Chondrocyte (in vitro differentiated cells): ENCODE data around the gene NTRK3. TPM values are rescaled to one million over a fixed set of nuclear protein-coding genes. Genes with fewer than 3 reads are reported as not detected.
"Not testable (repeated sequence)": the region's sequence is repeated elsewhere in the genome, so short reads cannot be mapped to it uniquely, and the experiment has no call there.

Experiments used
- DNase-seq: peaks from one replicate; pipeline ENCODE4 v3.0.0; 2021; ENCODE audit warnings: mixed read lengths, low spot score
- H3K27ac Mint-ChIP-seq: one replicate; pipeline ENCODE4 v1.8.0; 2021; ENCODE audit warnings: mild to moderate bottlenecking, moderate library complexity, mixed read lengths; ENCODE audit not compliant: unreplicated experiment
- H3K27me3 Mint-ChIP-seq: 2 replicates; pipeline ENCODE4 v1.8.0; 2021; ENCODE audit warnings: low read depth, mixed read lengths
- H3K36me3 Mint-ChIP-seq: 2 replicates; pipeline ENCODE4 v1.8.0; 2021; ENCODE audit warnings: low read depth, mixed read lengths
- H3K4me1 Mint-ChIP-seq: 2 replicates; pipeline ENCODE4 v1.8.0; 2021; ENCODE audit warnings: low read depth, mild to moderate bottlenecking, mixed read lengths
- H3K4me3 Mint-ChIP-seq: one replicate; pipeline ENCODE4 v1.8.0; 2021; ENCODE audit warnings: mild to moderate bottlenecking, moderate library complexity, mixed read lengths; ENCODE audit not compliant: unreplicated experiment
- H3K9me3 Mint-ChIP-seq: 2 replicates; pipeline ENCODE4 v1.8.0; 2021; ENCODE audit warnings: low read depth, mixed read lengths
- total RNA-seq: library from RNA; stranded (reverse); gene quantifications from 3 replicates; pipeline ENCODE4 v1.2.1, GENCODE V29; 2021
- TF ChIP-seq, protein P1 (sequence below): fragments of 200-600 bp; sonication (generic); IDR thresholded peaks from 2 replicates; pipeline ENCODE4 v1.5.0; 2021; ENCODE audit warnings: antibody characterized with exemption, mild to moderate bottlenecking, moderate library complexity

NTRK3 gene
- total RNA-seq, 1 donor from 2014 or later, result not detected

DNA sequence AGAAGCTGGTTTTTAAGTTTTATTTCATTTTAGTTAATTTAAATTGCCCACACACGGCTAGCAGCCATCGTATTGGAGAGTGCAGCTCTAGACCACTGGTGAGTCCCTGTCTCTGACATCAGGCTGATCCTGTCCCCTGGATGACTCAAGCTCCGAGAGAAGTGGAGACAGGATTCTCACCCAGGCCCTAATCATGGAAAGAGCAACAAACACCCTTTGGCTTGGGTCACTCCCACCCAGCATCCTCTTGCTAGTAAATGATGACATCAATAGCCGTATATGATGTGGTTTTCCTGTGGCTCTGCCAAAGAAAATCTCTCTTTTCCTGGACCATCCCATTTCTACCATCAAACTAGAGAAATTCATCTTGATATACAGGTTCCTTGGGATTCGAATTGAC is 182.2 kb downstream of the NTRK3 start:
- no peak for DNase-seq
- H3K4me3 Mint-ChIP-seq, result no peak overlapping the region
- no peaks in the 10 kb centered on the region for H3K36me3 Mint-ChIP-seq
- TF ChIP-seq, protein P1, sequence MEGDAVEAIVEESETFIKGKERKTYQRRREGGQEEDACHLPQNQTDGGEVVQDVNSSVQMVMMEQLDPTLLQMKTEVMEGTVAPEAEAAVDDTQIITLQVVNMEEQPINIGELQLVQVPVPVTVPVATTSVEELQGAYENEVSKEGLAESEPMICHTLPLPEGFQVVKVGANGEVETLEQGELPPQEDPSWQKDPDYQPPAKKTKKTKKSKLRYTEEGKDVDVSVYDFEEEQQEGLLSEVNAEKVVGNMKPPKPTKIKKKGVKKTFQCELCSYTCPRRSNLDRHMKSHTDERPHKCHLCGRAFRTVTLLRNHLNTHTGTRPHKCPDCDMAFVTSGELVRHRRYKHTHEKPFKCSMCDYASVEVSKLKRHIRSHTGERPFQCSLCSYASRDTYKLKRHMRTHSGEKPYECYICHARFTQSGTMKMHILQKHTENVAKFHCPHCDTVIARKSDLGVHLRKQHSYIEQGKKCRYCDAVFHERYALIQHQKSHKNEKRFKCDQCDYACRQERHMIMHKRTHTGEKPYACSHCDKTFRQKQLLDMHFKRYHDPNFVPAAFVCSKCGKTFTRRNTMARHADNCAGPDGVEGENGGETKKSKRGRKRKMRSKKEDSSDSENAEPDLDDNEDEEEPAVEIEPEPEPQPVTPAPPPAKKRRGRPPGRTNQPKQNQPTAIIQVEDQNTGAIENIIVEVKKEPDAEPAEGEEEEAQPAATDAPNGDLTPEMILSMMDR, result no peak
- H3K4me1 Mint-ChIP-seq, result no peaks in the 10 kb centered on the region
- no peak overlapping the region for H3K27ac Mint-ChIP-seq
- H3K27me3 Mint-ChIP-seq, result no peaks in the 10 kb centered on the region
- H3K9me3 Mint-ChIP-seq, result peaks cover 4% of the 10 kb centered on the region

DNA sequence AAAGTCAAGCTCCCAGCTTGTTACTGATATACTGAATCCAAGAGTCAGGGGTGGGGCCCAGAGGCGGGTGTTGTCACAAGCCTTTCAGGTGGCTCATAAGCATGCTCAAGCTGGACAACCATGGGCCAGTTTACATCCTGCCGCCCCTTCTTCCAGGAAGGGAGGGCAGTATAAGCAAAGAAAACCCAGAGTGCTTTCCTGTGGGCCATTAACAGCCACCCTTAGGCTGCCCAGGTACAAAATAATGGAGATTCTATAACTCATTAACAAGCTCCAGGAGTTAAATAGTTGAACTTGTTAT is 183.2 kb downstream of the NTRK3 start:
- H3K36me3 Mint-ChIP-seq, result no peaks in the 10 kb centered on the region
- H3K27ac Mint-ChIP-seq, result no peak overlapping the region
- H3K27me3 Mint-ChIP-seq, result no peaks in the 10 kb centered on the region

DNA sequence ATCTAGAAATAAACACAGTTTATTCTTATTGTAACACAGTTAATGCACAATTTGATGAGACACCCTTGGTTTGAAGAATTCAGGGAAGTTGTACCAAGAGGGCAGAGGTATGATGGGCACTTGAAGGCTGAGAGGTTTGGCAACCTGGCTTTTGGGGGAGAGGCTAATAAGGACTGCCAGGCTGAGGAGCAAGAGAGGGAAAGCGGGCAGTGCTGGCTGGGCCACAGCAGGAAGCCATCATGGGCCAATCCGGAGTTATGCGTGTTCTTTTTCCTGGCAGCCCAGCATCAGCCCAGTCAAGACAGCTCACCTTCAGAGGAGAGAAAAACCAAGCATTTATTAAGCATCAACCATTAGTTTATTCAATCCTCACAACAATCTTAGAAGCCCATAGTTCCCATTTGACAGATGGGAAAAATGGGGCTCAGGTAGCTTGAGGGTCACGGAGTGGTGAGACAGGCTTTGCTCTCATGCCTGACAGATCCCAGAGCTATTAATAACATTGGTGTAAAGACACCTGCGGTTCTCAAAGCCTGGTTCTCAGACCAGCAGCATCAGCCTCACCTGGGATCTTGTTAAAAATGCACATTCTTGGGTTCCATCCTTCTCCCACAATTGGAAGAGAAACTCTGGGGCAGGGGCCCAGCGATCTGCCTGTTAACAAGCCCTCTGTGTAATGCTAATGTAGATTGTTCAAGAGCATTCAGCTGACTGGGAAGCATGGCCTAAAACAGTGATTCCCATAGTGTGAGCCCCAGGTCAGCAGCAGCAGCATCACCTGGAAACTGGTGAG is 183.7 kb downstream of the NTRK3 start:
- no peak overlapping the region for H3K4me3 Mint-ChIP-seq
- no peak for DNase-seq
- TF ChIP-seq, protein P1, result no peak
- no peaks in the 10 kb centered on the region for H3K36me3 Mint-ChIP-seq
- H3K9me3 Mint-ChIP-seq, result peaks cover 4% of the 10 kb centered on the region
- H3K27me3 Mint-ChIP-seq, result no peaks in the 10 kb centered on the region
- no peak overlapping the region for H3K27ac Mint-ChIP-seq
- no peaks in the 10 kb centered on the region for H3K4me1 Mint-ChIP-seq

More for the DNA sequence above, 183.2 kb downstream of the NTRK3 start:
- Mint-ChIP-seq H3K4me1 (no peaks in the 10 kb centered on the region), H3K4me3 (no peak overlapping the region), H3K9me3 (peaks cover 4% of the 10 kb centered on the region)
- DNase-seq, result no peak
- TF ChIP-seq, protein P1, result no peak

DNA sequence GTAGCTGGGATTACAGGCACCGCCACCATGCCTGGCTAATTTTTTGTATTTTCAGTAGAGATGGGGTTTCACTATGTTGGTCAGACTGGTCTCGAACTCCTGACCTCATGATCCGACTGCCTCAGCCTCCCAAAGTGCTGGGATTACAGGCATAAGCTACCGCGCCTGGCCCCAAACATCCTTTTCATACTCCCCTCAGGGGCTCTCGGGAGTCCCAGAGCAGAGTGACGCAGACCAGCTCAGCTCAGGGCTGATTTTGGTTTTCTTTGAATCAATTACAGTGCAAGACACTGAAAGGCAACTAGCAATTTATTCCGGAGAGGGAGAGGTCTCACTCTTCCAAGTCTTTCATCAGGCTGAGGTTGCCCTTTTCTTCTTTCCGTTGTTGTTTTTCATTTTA is 184.4 kb downstream of the NTRK3 start:
- not testable (repeated sequence) for H3K27me3 Mint-ChIP-seq, H3K36me3 Mint-ChIP-seq, H3K4me3 Mint-ChIP-seq, DNase-seq, H3K27ac Mint-ChIP-seq, H3K9me3 Mint-ChIP-seq, H3K4me1 Mint-ChIP-seq

DNA sequence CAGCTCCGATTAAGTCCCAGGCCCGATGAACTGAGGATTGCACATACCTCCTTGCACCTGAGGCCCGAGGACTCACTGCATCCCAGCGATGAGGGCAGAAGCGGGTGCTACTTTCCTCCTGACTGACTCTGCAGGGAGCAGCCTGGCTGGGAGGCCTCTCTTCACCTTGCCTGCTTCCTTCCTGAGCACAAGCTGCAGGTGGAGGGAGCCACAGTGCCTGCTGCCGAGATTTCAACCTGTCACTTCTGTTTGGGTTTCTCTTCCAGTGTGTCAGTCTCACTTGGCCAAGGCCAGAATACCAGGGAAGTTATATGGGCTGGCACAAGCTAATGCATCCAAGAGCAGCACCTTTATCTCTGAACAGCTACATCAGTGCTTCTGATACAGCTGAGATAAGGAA is 185.4 kb downstream of the NTRK3 start:
- Mint-ChIP-seq H3K27ac (no peak overlapping the region), H3K9me3 (peaks cover 13% of the 10 kb centered on the region), H3K36me3 (no peaks in the 10 kb centered on the region), H3K4me3 (no peak overlapping the region), H3K27me3 (no peaks in the 10 kb centered on the region), H3K4me1 (no peaks in the 10 kb centered on the region)
- TF ChIP-seq, protein P1, result no peak
- no peak for DNase-seq

DNA sequence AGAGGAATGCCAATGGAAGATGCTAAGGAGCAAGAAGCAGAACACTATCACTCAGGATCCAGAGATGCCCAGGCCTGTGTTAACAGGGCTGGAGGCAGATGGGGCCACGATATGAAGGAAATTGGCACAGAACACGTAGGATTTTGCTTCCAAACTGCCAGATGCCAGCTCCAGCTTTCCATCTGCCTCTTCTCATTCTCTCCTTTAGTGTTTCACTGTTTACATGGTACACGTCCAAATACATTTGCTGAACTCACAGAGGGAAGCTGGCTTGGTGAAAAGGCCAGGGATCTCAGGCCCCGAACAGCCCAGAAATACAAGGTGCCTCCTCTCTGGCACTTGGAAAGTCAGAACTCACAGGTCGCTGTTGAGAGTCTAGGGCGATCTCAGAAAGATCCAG is 187.0 kb downstream of the NTRK3 start:
- no peak overlapping the region for H3K27ac Mint-ChIP-seq
- H3K4me3 Mint-ChIP-seq, result no peak overlapping the region
- H3K4me1 Mint-ChIP-seq, result no peaks in the 10 kb centered on the region
- TF ChIP-seq, protein P1, result no peak
- peaks cover 10% of the 10 kb centered on the region for H3K9me3 Mint-ChIP-seq
- no peak for DNase-seq
- H3K27me3 Mint-ChIP-seq, result no peaks in the 10 kb centered on the region
- H3K36me3 Mint-ChIP-seq, result no peaks in the 10 kb centered on the region
